H1 (cell line): ENCODE data around the gene LTBP1. TPM values are rescaled to one million over a fixed set of nuclear protein-coding genes. Genes with fewer than 3 reads are reported as not detected.

Experiments
- CTCF ChIA-PET: fragments of 300-600 bp; sonication (Branson Sonifier 250); formaldehyde crosslinking; loops from one replicate; lab custom pipeline; 2021; ENCODE audit not compliant: partially characterized antibody; lab: Charles Lee
- POLR2A ChIA-PET: fragments of 300-600 bp; sonication (Branson Sonifier 250); formaldehyde crosslinking; loops from one replicate; lab custom pipeline; 2021; ENCODE audit warnings: inconsistent platforms; ENCODE audit not compliant: partially characterized antibody; lab: Charles Lee
- DNase-seq, 2 experiments: peaks; one replicate each; pipeline versions ENCODE4 v3.0.0 to v3.0.0-alpha.2; 2010 to 2022; ENCODE audit warnings: low spot score in 2 of 2, low read depth in 1 of 2, mixed read lengths in 1 of 2
- FAIRE-seq: peaks from 2 replicates; lab custom pipeline; 2011; peaks lifted over from hg19 to GRCh38; lab: Jason Lieb, UNC
- H2AFZ ChIP-seq: 2 replicates; pipeline ENCODE4 v1.8.1; 2012; ENCODE audit warnings: low read length, inconsistent platforms
- H2AK5ac ChIP-seq: 2 replicates; pipeline ENCODE4 v1.6.1; 2013; ENCODE audit warnings: low read depth, low read length
- H2BK120ac ChIP-seq: replicated peaks from 2 replicates; pipeline ENCODE3; 2013; ENCODE audit warnings: low read depth, low read length, inconsistent platforms
- H2BK12ac ChIP-seq: 2 replicates; pipeline ENCODE4 v1.6.1; 2013; ENCODE audit warnings: low read depth, low read length
- H2BK15ac ChIP-seq: 2 replicates; pipeline ENCODE4 v1.6.1; 2013; ENCODE audit warnings: low read length
- H2BK20ac ChIP-seq: 2 replicates; pipeline ENCODE4 v1.6.1; 2013; ENCODE audit warnings: low read length
- H2BK5ac ChIP-seq: 2 replicates; pipeline ENCODE4 v1.6.1; 2013; ENCODE audit warnings: low read depth, low read length
- H3K14ac ChIP-seq: 2 replicates; pipeline ENCODE4 v1.6.1; 2013; ENCODE audit warnings: inconsistent platforms; ENCODE audit not compliant: insufficient read length
- H3K18ac ChIP-seq: 2 replicates; pipeline ENCODE4 v1.6.1; 2013; ENCODE audit warnings: low read length; ENCODE audit errors: extremely low read depth
- H3K23ac ChIP-seq: 2 replicates; pipeline ENCODE4 v1.6.1; 2013; ENCODE audit warnings: inconsistent platforms; ENCODE audit not compliant: insufficient read length
- H3K23me2 ChIP-seq: 2 replicates; pipeline ENCODE4 v1.6.1; 2013; ENCODE audit warnings: low read depth, low read length
- H3K27ac ChIP-seq: 2 replicates; pipeline ENCODE4 v1.6.1; 2011; ENCODE audit warnings: low read depth, low read length, inconsistent platforms
- H3K27me3 ChIP-seq, 4 experiments: replicated peaks in 1 of 4; 1 replicate in 1 of 4; 2 replicates in 3 of 4; pipeline versions ENCODE4 v1.6.1 to v1.8.1; 2011 to 2013; ENCODE audit warnings: low read length in 3 of 4, mild to moderate bottlenecking in 3 of 4, inconsistent platforms in 2 of 4, mixed read lengths in 2 of 4, moderate library complexity in 1 of 4; ENCODE audit not compliant: control insufficient read depth in 3 of 4, insufficient read depth in 3 of 4; ENCODE audit errors: extremely low read depth in 1 of 4
- H3K36me3 ChIP-seq, 4 experiments: 2 replicates each; pipeline versions ENCODE4 v1.6.1 to v1.8.1; 2011 to 2013; ENCODE audit warnings: mild to moderate bottlenecking in 4 of 4, low read length in 3 of 4, moderate library complexity in 2 of 4, control low read depth in 1 of 4, inconsistent platforms in 1 of 4; ENCODE audit not compliant: insufficient read depth in 4 of 4, control insufficient read depth in 2 of 4
- H3K4ac ChIP-seq: replicated peaks from 2 replicates; pipeline ENCODE3; 2013; ENCODE audit warnings: low read length, low read depth, mixed read lengths, inconsistent platforms; ENCODE audit not compliant: insufficient read length
- H3K4me1 ChIP-seq, 4 experiments: replicated peaks in 1 of 4; 1 replicate in 1 of 4; 2 replicates in 3 of 4; pipeline versions ENCODE4 v1.6.1 to v1.8.1; 2011 to 2013; ENCODE audit warnings: low read length in 3 of 4, inconsistent platforms in 2 of 4, mixed read lengths in 1 of 4; ENCODE audit not compliant: insufficient read depth in 4 of 4, control insufficient read depth in 3 of 4
- H3K4me2 ChIP-seq, 2 experiments: 2 replicates each; pipeline versions ENCODE4 v1.6.1 to v1.8.1; 2011 to 2013; ENCODE audit warnings: low read depth in 2 of 2, low read length in 2 of 2, control low read depth in 1 of 2, inconsistent platforms in 1 of 2, mild to moderate bottlenecking in 1 of 2; ENCODE audit not compliant: insufficient read depth in 1 of 2
- H3K4me3 ChIP-seq, 4 experiments: fragments of 200-600, 300-600 bp in 1 of 4; sonication (generic), shearing (Covaris generic), sonication (Bioruptor Twin) in 1 of 4; 2 replicates each; pipeline versions ENCODE4 v1.5.1 to v1.8.1; 2011 to 2016; ENCODE audit warnings: low read length in 4 of 4, low read depth in 3 of 4, control low read depth in 2 of 4, inconsistent platforms in 2 of 4, mild to moderate bottlenecking in 2 of 4, mixed read lengths in 1 of 4, moderate library complexity in 1 of 4; ENCODE audit not compliant: insufficient read depth in 2 of 4; ENCODE audit errors: extremely low read depth in 1 of 4
- H3K56ac ChIP-seq: replicated peaks from 2 replicates; pipeline ENCODE3; 2013; ENCODE audit warnings: low read depth, mild to moderate bottlenecking, mixed read lengths, low read length, inconsistent platforms; ENCODE audit not compliant: insufficient read length
- H3K79me1 ChIP-seq: 2 replicates; pipeline ENCODE4 v1.6.1; 2013; ENCODE audit warnings: low read depth, low read length, control low read depth
- H3K79me2 ChIP-seq, 2 experiments: 2 replicates each; pipeline versions ENCODE4 v1.6.1 to v1.8.1; 2012 to 2013; ENCODE audit warnings: low read length in 2 of 2, mild to moderate bottlenecking in 2 of 2, inconsistent platforms in 1 of 2; ENCODE audit not compliant: insufficient read depth in 2 of 2, control insufficient read depth in 1 of 2
- H3K9ac ChIP-seq, 4 experiments: replicated peaks in 1 of 4; 1 replicate in 1 of 4; 2 replicates in 3 of 4; pipeline versions ENCODE4 v1.6.1 to v1.8.1; 2011 to 2013; ENCODE audit warnings: low read depth in 3 of 4, low read length in 3 of 4, control low read depth in 2 of 4, mild to moderate bottlenecking in 2 of 4, moderate library complexity in 2 of 4, inconsistent platforms in 1 of 4; ENCODE audit errors: extremely low read depth in 1 of 4
- H3K9me3 ChIP-seq, 2 experiments: 2 replicates each; pipeline versions ENCODE4 v1.6.1 to v1.8.1; 2012 to 2013; ENCODE audit warnings: mild to moderate bottlenecking in 2 of 2, moderate library complexity in 2 of 2, control low read depth in 1 of 2, inconsistent platforms in 1 of 2, low read depth in 1 of 2, low read length in 1 of 2, mixed read lengths in 1 of 2; ENCODE audit not compliant: insufficient read depth in 2 of 2
- H4K20me1 ChIP-seq, 2 experiments: replicated peaks in 1 of 2; 2 replicates each; pipeline versions ENCODE3 to v1.8.1; 2011 to 2013; ENCODE audit warnings: inconsistent platforms in 2 of 2, low read length in 2 of 2, mild to moderate bottlenecking in 1 of 2; ENCODE audit not compliant: insufficient read depth in 2 of 2, control insufficient read depth in 1 of 2
- H4K5ac ChIP-seq: 2 replicates; pipeline ENCODE4 v1.6.1; 2013; ENCODE audit warnings: low read length, low read depth, mixed read lengths, inconsistent platforms; ENCODE audit not compliant: insufficient read length
- H4K8ac ChIP-seq: 2 replicates; pipeline ENCODE4 v1.8.0; 2013; ENCODE audit warnings: mild to moderate bottlenecking, moderate library complexity, low read length, inconsistent platforms; ENCODE audit not compliant: insufficient read depth; ENCODE audit errors: extremely low read depth
- H4K91ac ChIP-seq: replicated peaks from 2 replicates; pipeline ENCODE3; 2013; ENCODE audit warnings: low read length, mixed read lengths, inconsistent platforms; ENCODE audit not compliant: insufficient read length
- CEBPB ChIP-seq: IDR thresholded peaks from 2 replicates; pipeline ENCODE4 v1.6.1; 2012; ENCODE audit warnings: low read depth, low read length
- FOSL1 ChIP-seq: IDR thresholded peaks from 2 replicates; pipeline ENCODE4 v1.6.1; 2011; ENCODE audit warnings: mild to moderate bottlenecking, low read depth, low read length, moderate library complexity; ENCODE audit not compliant: insufficient read depth
- KDM4A ChIP-seq: IDR thresholded peaks from one replicate; pipeline ENCODE4 v1.7.1; 2012; ENCODE audit warnings: low read depth, mild to moderate bottlenecking, moderate library complexity, low read length, inconsistent platforms; ENCODE audit not compliant: severe bottlenecking
- NRF1 ChIP-seq: IDR thresholded peaks from 2 replicates; pipeline ENCODE4 v1.6.1; 2011; ENCODE audit warnings: mild to moderate bottlenecking, low read depth, low read length, improper control_type of control experiment
- RBBP5 ChIP-seq: IDR thresholded peaks from 2 replicates; pipeline ENCODE4 v1.7.1; 2012; ENCODE audit warnings: low read depth, mild to moderate bottlenecking, inconsistent platforms, low read length, moderate library complexity, borderline replicate concordance
- SP1 ChIP-seq: IDR thresholded peaks from 2 replicates; pipeline ENCODE4 v1.6.1; 2011; ENCODE audit warnings: low read depth, low read length
- SRF ChIP-seq: IDR thresholded peaks from 2 replicates; pipeline ENCODE4 v1.6.1; 2011; ENCODE audit warnings: mild to moderate bottlenecking, low read depth, low read length, moderate library complexity
- TAF1 ChIP-seq: IDR thresholded peaks from 2 replicates; pipeline ENCODE4 v1.6.1; 2011; ENCODE audit warnings: mild to moderate bottlenecking, low read depth, low read length
- TAF7 ChIP-seq: optimal IDR thresholded peaks from 2 replicates; pipeline ENCODE3; 2011; ENCODE audit warnings: low read depth, mild to moderate bottlenecking, inconsistent platforms, low read length, moderate library complexity, borderline replicate concordance
- YY1 ChIP-seq: IDR thresholded peaks from 2 replicates; pipeline ENCODE4 v1.6.1; 2011; ENCODE audit warnings: low read depth, mild to moderate bottlenecking, low read length
- WGBS, 2 experiments: shearing (Covaris generic) in 1 of 2; methylation state at CpG; one replicate each; pipeline versions ENCODE4 v1.1.6 to v1.1.7; 2013 to 2015; ENCODE audit warnings: low lambda C conversion rate in 2 of 2, mixed read lengths in 2 of 2, inconsistent platforms in 1 of 2, low coverage in 1 of 2, missing lambda C conversion rate in 1 of 2; ENCODE audit not compliant: insufficient replicate concordance in 2 of 2, insufficient coverage in 1 of 2, insufficient read length in 1 of 2; ENCODE audit errors: extremely low coverage in 1 of 2, missing lambda C conversion rate in 1 of 2; 5-methylcytosine and 5-hydroxymethylcytosine counted together
- polyA plus RNA-seq, 7 experiments: library from polyadenylated mRNA; depleted of rRNA in 3 of 7; stranded (reverse) in 5 of 7; unstranded in 2 of 7; fragments of >200 nt in 5 of 7; fragments of 200-250 nt in 2 of 7; gene quantifications; 1 replicate in 5 of 7; 2 replicates in 1 of 7; 4 replicates in 1 of 7; pipeline versions ENCODE4 v1.2.1 to v1.2.3, GENCODE V29; 2011 to 2013; ENCODE audit warnings: missing spikeins in 2 of 7, mixed read lengths in 2 of 7
- total RNA-seq: library from RNA; stranded (reverse); fragmentation: NEBNext Ultra II Directional; extraction: Animal tissue kit (Norgen Biotek cat#: 25700); gene quantifications from 2 replicates; pipeline ENCODE4 v1.2.1, GENCODE V29; 2021
- TF ChIP-seq, protein P1 (sequence below), 3 experiments: IDR thresholded peaks; 1 replicate in 2 of 3; 2 replicates in 1 of 3; pipeline versions ENCODE4 v1.5.1 to v1.6.1; 2011; ENCODE audit warnings: low read length in 3 of 3, mild to moderate bottlenecking in 3 of 3, inconsistent platforms in 2 of 3, low read depth in 1 of 3, moderate library complexity in 1 of 3; ENCODE audit not compliant: insufficient read depth in 1 of 3; ENCODE audit errors: control extremely low read depth in 1 of 3
- TF ChIP-seq, protein P2 (sequence below): IDR thresholded peaks from 2 replicates; pipeline ENCODE4 v1.6.1; 2012; ENCODE audit warnings: inconsistent platforms

Gene LTBP1
- total and polyA plus RNA-seq, 2 of the 8 experiments (the other 6 are each of a cell fraction or from before 2014, with no cell fraction given), result 15.4 to 24.7 TPM

DNA sequence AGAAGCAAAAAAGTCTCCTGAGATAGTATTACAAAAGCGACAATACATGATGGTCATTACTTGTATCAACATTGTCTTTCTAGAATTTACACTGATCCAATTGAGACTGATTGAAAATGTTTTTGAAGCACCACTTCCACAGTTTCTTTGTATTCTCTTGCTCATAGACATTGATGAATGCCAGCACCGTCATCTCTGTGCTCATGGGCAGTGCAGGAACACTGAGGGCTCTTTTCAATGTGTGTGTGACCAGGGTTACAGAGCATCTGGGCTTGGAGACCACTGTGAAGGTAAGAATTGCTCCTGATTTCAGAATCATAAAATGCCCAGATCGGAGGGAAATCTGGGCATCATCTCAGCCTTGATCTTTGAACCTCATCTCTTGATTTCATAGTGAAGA is 354.6 kb downstream of the LTBP1 start:
- FAIRE-seq (no peak), DNase-seq (no peak)
- H3K79me1 ChIP-seq, result no peaks in the 10 kb centered on the region
- H2BK120ac ChIP-seq, result no peak overlapping the region
- no peak overlapping the region for H3K9ac ChIP-seq
- H3K27ac ChIP-seq, result no peak overlapping the region
- POLR2A ChIA-PET, result no interaction called here
- H3K4me3 ChIP-seq, result no peak overlapping the region
- H3K4ac ChIP-seq, result no peak overlapping the region
- H2BK12ac ChIP-seq, result no peak overlapping the region
- H3K36me3 ChIP-seq, result no peaks in the 10 kb centered on the region
- H3K23me2 ChIP-seq, result no peaks in the 10 kb centered on the region; the same call in 1 of the 2 replicates
- no peaks in the 10 kb centered on the region for H3K79me2 ChIP-seq
- H3K4me1 ChIP-seq, result no peaks in the 10 kb centered on the region
- H2AK5ac ChIP-seq, result no peak overlapping the region
- H3K18ac ChIP-seq, result no peak overlapping the region
- H3K23ac ChIP-seq, result no peak overlapping the region
- H2BK20ac ChIP-seq, result no peak overlapping the region
- H2BK5ac ChIP-seq, result no peak overlapping the region
- H3K4me2 ChIP-seq, result no peak overlapping the region
- H4K5ac ChIP-seq, result no peak overlapping the region
- no peak overlapping the region for H4K91ac ChIP-seq
- no peak overlapping the region for H2BK15ac ChIP-seq
- WGBS, 2 experiments, result 94% methylated on average over 3 of the region's 3 CpGs; no CpG with 5 or more reads in 1 of the 2 experiments
- H3K14ac ChIP-seq, result no peak overlapping the region
- CTCF ChIA-PET, result no interaction called here
- H3K27me3 ChIP-seq, result no peaks in the 10 kb centered on the region
- no peaks in the 10 kb centered on the region for H3K9me3 ChIP-seq
- H2AFZ ChIP-seq, result no peak overlapping the region
- H3K56ac ChIP-seq, result no peak overlapping the region
- no peak overlapping the region for H4K8ac ChIP-seq
- H4K20me1 ChIP-seq, result no peaks in the 10 kb centered on the region
- TF ChIP-seq FOSL1 (no peak), TAF7 (no peak), CEBPB (no peak), YY1 (no peak), KDM4A (no peak), RBBP5 (no peak), SRF (no peak), SP1 (no peak), TAF1 (no peak), NRF1 (no peak)
- TF ChIP-seq, protein P1, sequence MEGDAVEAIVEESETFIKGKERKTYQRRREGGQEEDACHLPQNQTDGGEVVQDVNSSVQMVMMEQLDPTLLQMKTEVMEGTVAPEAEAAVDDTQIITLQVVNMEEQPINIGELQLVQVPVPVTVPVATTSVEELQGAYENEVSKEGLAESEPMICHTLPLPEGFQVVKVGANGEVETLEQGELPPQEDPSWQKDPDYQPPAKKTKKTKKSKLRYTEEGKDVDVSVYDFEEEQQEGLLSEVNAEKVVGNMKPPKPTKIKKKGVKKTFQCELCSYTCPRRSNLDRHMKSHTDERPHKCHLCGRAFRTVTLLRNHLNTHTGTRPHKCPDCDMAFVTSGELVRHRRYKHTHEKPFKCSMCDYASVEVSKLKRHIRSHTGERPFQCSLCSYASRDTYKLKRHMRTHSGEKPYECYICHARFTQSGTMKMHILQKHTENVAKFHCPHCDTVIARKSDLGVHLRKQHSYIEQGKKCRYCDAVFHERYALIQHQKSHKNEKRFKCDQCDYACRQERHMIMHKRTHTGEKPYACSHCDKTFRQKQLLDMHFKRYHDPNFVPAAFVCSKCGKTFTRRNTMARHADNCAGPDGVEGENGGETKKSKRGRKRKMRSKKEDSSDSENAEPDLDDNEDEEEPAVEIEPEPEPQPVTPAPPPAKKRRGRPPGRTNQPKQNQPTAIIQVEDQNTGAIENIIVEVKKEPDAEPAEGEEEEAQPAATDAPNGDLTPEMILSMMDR (IDR thresholded peaks at IDR 0.05; ENCODE audit: control extremely low read depth in 1 of 3, insufficient read depth in 1 of 3, low read depth in 1 of 3, low read length in 3 of 3), result no peak
- TF ChIP-seq, protein P2, sequence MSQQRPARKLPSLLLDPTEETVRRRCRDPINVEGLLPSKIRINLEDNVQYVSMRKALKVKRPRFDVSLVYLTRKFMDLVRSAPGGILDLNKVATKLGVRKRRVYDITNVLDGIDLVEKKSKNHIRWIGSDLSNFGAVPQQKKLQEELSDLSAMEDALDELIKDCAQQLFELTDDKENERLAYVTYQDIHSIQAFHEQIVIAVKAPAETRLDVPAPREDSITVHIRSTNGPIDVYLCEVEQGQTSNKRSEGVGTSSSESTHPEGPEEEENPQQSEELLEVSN, result no peak
